ENCODE results near the gene ARRDC2.

The ARRDC2 gene

DNA sequence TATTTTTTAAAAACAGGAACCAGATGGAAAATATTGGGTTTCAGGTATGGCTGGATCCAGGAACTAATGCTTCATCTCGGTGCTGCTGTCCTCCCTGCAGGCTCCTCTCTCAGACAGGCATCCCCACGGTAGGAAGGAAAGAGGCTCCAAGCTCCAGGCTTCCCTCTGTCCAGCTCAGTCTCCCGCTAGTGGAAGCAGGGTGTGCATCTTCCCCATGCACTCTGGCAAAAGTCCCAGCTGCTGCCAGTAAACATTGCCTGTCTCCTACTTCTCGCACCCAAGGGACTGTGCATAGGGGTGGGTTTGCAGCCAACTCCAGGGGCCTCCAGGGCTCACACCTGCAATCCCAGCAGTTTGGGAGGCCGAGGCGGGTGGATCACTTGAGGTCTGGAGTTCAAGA, 49.6 kb downstream of the ARRDC2 start:
- no peaks in the 10 kb centered on the region for H3K9me3 ChIP-seq
- H3K4me2 ChIP-seq: peak overlapping the region; percentile 80
- H3K4me1 ChIP-seq: peaks cover 29% of the 10 kb centered on the region
- no peak overlapping the region for H3K4me3 ChIP-seq
- peak overlapping the region; percentile 78 for H3K27ac ChIP-seq
- no peak for TF ChIP-seq Cebpa-rat (IDR thresholded peaks at IDR 0.05)
- H4K20me1 ChIP-seq: no peaks in the 10 kb centered on the region
- H3K9ac ChIP-seq: peak overlapping the region; percentile 25; the same call in 1 of the 2 replicates
- H3K36me3 ChIP-seq: no peaks in the 10 kb centered on the region
- no peaks in the 10 kb centered on the region for H3K27me3 ChIP-seq

DNA sequence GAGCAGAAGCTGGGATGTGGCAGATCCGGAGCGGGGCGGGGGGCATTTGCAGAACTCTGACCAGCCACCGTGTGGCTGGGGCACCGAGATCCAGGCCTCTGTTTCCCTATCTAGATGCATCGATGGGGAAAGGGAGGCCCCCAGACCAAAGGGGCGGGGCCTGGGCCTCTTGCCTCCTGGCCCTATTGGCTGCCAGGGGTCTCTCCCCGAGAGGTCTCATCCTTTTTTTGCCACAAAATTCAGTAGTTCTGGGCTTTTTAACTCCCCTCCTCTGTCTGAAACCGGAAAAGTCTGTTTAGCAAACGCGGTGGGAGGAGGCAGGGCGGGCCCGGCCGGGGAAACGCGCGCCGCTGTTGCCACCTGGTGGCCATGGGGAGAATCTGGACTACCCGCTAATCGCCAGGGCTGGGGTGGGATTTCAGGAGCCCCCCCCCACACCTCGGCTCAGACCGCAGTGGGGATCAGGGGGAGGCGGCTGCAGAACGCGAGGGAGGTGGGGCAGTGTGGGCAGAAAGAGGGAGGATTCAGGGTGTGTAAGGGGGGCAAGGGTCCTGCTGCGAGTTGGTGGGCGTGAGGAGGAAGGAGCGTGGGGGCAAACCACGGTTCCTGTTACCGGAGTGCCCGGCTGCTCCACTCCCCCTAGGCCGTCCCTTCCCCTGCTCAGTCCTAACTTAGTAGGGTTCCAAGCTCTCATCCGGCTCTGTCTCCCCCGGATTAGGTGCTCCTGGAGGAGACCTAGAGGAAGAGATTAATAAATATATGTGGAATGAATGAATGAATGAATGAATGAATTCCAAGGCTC, 50.4 kb downstream of the ARRDC2 start:
- H3K36me3 ChIP-seq: no peaks in the 10 kb centered on the region
- H3K4me2 ChIP-seq: peak overlapping the region; percentile 80
- no peaks in the 10 kb centered on the region for H3K27me3 ChIP-seq
- peaks cover 36% of the 10 kb centered on the region for H3K4me1 ChIP-seq
- TF ChIP-seq Cebpa-rat (IDR thresholded peaks at IDR 0.05): no peak
- H3K4me3 ChIP-seq: peak overlapping the region; percentile 62
- peak overlapping the region; percentile 25; the same call in 1 of the 2 replicates for H3K9ac ChIP-seq
- no peaks in the 10 kb centered on the region for H4K20me1 ChIP-seq
- H3K9me3 ChIP-seq: no peaks in the 10 kb centered on the region
- peak overlapping the region; percentile 78 for H3K27ac ChIP-seq

DNA sequence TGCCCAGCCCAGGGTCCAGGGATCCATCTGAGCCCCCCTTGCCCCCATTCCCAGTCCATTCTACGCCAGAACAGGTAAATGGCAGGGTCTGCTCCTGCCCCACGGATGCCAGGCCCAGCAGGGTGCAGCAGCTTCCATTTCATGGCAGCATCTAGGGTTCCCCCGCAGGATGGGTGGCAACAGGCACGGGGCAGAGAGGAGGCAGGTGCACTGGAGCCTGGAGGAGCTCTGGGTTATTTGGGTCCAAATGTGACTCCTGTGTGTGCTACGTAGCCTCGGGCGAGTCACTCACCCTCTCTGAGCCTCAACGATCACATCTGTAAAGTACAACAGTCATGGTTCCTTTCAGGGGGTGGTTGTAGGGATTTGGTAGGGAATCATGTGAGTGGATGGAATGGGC, 51.3 kb downstream of the ARRDC2 start:
- H3K4me3 ChIP-seq: no peak overlapping the region
- H3K9me3 ChIP-seq: no peaks in the 10 kb centered on the region
- no peaks in the 10 kb centered on the region for H3K27me3 ChIP-seq
- no peak overlapping the region for H3K9ac ChIP-seq
- no peak for TF ChIP-seq Cebpa-rat (IDR thresholded peaks at IDR 0.05)
- H3K4me1 ChIP-seq: peaks cover 37% of the 10 kb centered on the region
- no peaks in the 10 kb centered on the region for H3K36me3 ChIP-seq
- no peaks in the 10 kb centered on the region for H4K20me1 ChIP-seq
- H3K4me2 ChIP-seq: no peak overlapping the region
- H3K27ac ChIP-seq: no peak overlapping the region

DNA sequence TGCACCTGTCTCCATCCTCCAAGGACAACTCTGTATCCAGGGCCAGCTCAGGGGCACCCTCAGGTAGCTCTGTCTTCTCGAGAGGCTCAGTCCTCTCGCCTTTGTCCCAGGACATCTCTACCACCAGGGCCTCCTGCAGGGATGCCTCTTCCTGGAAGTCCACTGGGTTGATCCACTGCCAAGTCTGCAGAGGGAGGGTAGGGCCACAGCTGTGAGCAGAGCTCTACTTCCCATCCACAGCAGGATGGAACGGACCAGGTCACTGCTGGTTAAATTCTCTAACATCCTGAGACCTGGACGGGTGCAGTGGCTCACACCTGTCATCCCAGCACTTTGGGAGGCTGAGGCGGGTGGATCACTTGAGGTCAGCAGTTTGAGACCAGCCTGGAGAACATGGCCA, 51.9 kb downstream of the ARRDC2 start:
- H3K4me1 ChIP-seq: peaks cover 37% of the 10 kb centered on the region
- TF ChIP-seq Cebpa-rat (IDR thresholded peaks at IDR 0.05): no peak
- H3K9ac ChIP-seq: no peak overlapping the region
- H3K36me3 ChIP-seq: no peaks in the 10 kb centered on the region
- H3K9me3 ChIP-seq: no peaks in the 10 kb centered on the region
- no peak overlapping the region for H3K27ac ChIP-seq
- H4K20me1 ChIP-seq: no peaks in the 10 kb centered on the region
- no peak overlapping the region for H3K4me3 ChIP-seq
- H3K27me3 ChIP-seq: no peaks in the 10 kb centered on the region
- H3K4me2 ChIP-seq: no peak overlapping the region

DNA sequence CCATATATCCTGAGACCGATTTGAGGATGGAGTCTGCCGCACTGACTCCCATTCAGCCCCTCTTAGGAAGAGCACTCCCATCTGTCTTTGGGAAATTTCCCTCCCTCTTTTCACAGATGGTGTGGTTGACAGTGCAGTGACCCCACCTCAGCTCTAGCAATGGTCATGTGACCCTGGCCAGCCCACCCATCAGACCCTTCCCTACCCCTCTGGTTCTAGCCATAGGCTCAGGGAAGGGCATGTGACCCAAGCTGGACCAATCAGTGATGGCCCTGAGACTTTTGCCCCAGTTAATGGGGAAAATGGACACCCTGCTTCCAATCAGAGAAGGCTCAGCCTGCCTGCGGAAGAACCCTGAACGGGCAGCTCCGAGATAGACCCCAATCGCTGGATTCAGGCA, 52.5 kb downstream of the ARRDC2 start:
- Histone ChIP-seq H3K27ac (no peak overlapping the region), H3K4me3 (no peak overlapping the region), H3K9ac (no peak overlapping the region), H4K20me1 (no peaks in the 10 kb centered on the region), H3K9me3 (no peaks in the 10 kb centered on the region), H3K4me2 (no peak overlapping the region), H3K4me1 (peaks cover 37% of the 10 kb centered on the region), H3K27me3 (no peaks in the 10 kb centered on the region), H3K36me3 (no peaks in the 10 kb centered on the region)
- TF ChIP-seq Cebpa-rat (IDR thresholded peaks at IDR 0.05): no peak

DNA sequence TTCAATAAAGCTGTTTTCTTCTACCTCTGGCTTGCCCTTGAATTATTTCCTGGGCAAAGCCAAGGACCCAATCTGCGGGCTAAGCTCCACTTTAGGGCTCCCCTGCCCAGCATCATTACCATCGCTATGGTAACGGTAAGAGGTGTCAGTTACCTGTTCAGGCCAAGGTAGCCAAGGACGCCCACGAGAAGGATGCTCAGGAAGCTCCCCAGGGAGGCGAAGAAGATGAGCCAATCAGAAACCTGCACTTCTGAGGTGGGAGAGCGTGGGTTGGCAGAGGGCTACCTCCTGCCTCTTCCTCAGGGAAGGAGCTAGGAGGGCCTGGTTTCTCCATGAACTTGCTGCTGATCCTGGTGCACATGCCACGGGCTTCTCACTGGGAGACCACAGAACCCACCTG, 54.1 kb downstream of the ARRDC2 start:
- Histone ChIP-seq H3K27ac (no peak overlapping the region), H3K36me3 (no peaks in the 10 kb centered on the region), H3K4me3 (no peak overlapping the region), H3K4me1 (peaks cover 37% of the 10 kb centered on the region), H3K4me2 (no peak overlapping the region), H4K20me1 (no peaks in the 10 kb centered on the region), H3K9ac (no peak overlapping the region), H3K9me3 (no peaks in the 10 kb centered on the region), H3K27me3 (no peaks in the 10 kb centered on the region)
- TF ChIP-seq Cebpa-rat (IDR thresholded peaks at IDR 0.05): no peak

DNA sequence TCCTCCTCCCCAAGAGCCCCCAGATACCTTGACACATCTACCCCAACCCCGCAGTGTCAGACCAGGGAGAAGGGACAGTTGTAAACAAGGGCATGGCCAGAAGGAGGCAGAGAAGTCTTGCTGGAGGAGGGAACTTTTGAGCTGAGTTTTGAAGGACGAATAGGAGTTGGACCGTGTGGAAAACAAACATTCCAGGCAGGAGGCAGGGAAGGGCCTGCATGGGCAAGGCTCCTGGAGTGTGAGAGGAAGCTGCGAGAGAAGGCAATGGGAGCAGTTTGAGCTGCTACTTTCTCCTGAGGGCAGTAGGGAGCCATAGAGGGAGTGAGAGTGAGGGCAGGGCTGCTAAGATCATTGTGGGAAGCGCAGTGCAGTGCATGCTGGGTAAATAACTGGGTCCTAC, 55.5 kb downstream of the ARRDC2 start:
- H3K9me3 ChIP-seq: no peaks in the 10 kb centered on the region
- peaks cover 26% of the 10 kb centered on the region for H3K4me1 ChIP-seq
- H3K36me3 ChIP-seq: no peaks in the 10 kb centered on the region
- H3K9ac ChIP-seq: no peak overlapping the region
- no peak overlapping the region for H3K4me2 ChIP-seq
- no peak overlapping the region for H3K27ac ChIP-seq
- TF ChIP-seq Cebpa-rat (IDR thresholded peaks at IDR 0.05): no peak
- no peaks in the 10 kb centered on the region for H4K20me1 ChIP-seq
- H3K4me3 ChIP-seq: no peak overlapping the region
- no peaks in the 10 kb centered on the region for H3K27me3 ChIP-seq
